ENCODE measurements around the gene TCERG1L. TPM values are rescaled to one million over a fixed set of nuclear protein-coding genes. Genes with fewer than 3 reads are reported as not detected.

The TCERG1L gene
- total RNA-seq, 1 donor from 2014 or later: 0.46 TPM

DNA sequence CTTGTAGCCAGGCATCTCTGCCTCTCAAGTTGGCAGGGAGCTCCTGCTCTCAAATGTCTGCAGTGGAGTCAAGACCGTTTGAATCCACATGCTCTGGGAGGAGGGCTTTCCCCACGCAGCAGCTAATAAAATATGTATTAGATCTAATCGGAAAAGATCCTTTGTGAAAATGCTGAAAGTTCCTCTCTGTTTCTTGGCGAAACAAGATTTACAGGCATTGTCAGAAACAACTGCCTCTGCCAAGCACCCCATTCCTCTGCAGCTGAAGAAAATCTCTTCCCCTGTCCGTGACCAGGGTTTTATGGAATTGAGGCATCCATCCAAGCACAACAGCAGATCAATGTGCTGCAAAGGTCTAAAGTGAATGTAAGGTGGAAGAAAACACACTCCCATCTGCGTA is 165.8 kb downstream of the TCERG1L start:
- TF ChIP-seq, protein P1, sequence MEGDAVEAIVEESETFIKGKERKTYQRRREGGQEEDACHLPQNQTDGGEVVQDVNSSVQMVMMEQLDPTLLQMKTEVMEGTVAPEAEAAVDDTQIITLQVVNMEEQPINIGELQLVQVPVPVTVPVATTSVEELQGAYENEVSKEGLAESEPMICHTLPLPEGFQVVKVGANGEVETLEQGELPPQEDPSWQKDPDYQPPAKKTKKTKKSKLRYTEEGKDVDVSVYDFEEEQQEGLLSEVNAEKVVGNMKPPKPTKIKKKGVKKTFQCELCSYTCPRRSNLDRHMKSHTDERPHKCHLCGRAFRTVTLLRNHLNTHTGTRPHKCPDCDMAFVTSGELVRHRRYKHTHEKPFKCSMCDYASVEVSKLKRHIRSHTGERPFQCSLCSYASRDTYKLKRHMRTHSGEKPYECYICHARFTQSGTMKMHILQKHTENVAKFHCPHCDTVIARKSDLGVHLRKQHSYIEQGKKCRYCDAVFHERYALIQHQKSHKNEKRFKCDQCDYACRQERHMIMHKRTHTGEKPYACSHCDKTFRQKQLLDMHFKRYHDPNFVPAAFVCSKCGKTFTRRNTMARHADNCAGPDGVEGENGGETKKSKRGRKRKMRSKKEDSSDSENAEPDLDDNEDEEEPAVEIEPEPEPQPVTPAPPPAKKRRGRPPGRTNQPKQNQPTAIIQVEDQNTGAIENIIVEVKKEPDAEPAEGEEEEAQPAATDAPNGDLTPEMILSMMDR (IDR thresholded peaks at IDR 0.05; ENCODE audit: insufficient read depth, low read length, poor library complexity, severe bottlenecking): no peak
- Histone ChIP-seq H3K36me3 (ENCODE audit: control insufficient read depth, insufficient read depth, low read length) (no peaks in the 10 kb centered on the region), H3K27me3 (ENCODE audit: control insufficient read depth, insufficient read depth, low read length) (no peaks in the 10 kb centered on the region), H3K4me3 (ENCODE audit: low read depth, low read length) (no peak overlapping the region)
- no peak for DNase-seq (ENCODE audit: low read depth)

DNA sequence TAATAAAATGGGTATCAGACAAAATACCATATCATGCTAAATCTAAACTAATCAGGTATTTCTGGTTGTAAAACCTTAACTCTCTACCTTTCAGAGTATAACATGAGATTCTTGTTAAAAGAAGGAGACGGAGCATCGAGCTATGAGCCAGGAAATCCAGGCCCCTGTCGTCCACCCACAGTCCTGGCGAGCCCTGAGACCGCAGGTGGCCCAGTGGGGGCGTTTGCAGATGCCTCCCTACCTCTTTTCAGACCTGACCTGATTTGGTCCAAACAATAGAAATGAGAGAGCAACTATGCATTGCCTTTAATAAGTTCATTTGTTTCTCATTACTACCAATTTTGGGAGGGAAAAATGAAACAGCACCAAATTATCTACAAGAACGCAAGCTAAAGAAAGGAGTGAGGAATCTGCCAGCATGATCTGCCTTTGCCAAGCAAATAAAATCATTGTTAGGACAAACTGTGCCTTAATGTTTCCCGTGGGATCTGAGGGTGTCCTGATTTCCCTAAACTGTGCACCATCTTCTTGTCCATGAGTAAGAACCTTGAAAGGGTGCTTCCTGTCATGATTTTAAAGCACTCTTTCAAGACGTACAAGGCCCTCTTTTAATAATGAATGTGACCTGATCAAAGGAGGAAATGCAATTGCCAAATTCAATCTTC is 166.7 kb downstream of the TCERG1L start:
- H3K36me3 ChIP-seq (ENCODE audit: control insufficient read depth, insufficient read depth, low read length): no peaks in the 10 kb centered on the region
- no peak overlapping the region for H3K4me3 ChIP-seq (ENCODE audit: low read depth, low read length)
- no peaks in the 10 kb centered on the region for H3K27me3 ChIP-seq (ENCODE audit: control insufficient read depth, insufficient read depth, low read length)
- DNase-seq (ENCODE audit: low read depth): no peak
- TF ChIP-seq, protein P1 (IDR thresholded peaks at IDR 0.05; ENCODE audit: insufficient read depth, low read length, poor library complexity, severe bottlenecking): no peak

DNA sequence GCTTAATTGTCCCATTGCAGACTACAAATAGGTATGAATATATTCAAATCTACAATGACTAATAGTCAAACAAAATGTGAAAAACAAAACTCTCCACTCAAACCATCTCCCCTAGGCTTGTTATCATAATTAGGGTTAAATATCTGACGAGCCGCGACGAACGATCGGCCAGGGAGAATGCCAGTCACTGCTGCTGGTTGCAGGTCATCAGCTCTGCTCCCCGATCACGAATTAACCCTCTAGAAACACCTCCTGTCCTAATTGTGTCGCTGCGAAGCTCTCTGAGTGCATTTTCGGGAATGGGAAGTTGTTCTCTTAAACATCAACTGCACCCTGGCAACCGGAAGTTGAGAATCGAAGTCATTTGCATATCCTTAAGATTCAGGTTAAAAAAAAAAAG is 167.3 kb downstream of the TCERG1L start:
- Histone ChIP-seq H3K27me3 (ENCODE audit: control insufficient read depth, insufficient read depth, low read length) (no peaks in the 10 kb centered on the region), H3K36me3 (ENCODE audit: control insufficient read depth, insufficient read depth, low read length) (no peaks in the 10 kb centered on the region), H3K4me3 (ENCODE audit: low read depth, low read length) (no peak overlapping the region)
- TF ChIP-seq, protein P1 (IDR thresholded peaks at IDR 0.05; ENCODE audit: insufficient read depth, low read length, poor library complexity, severe bottlenecking): no peak
- DNase-seq (ENCODE audit: low read depth): no peak

DNA sequence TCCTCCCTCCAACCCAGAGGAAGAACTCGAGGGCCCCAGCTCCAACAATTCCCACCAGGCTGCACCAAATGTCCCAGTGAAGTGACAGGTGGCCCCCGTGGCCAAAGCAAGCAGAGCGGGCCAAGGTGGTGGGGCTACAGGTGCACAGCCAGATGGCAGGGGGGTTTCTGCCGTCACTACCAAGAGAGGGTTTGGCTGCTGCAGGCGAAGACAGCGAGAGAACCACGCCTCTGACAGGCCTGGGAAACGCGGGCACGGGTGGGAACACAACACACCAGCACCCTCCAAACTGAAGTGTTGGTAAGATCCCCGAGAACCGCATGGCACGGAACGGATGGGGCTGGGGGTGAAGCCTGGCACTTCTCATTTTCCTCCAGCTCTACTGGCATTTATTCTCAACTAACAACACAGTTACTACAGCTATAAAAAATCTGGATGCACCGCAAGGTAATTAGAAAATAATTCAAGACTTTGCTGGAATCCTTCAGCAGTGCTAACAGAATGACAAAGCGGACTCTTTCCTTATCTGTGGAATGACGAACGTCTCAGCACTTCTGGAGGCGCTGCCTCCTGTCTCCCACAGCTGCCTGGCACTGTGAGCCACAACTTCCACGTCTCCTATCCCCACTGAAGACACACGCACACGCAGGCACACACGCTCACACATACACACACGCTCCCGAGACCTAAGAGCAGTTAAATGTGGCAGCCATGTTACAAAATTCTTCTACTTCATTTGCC is 167.9 kb downstream of the TCERG1L start:
- TF ChIP-seq, protein P1 (IDR thresholded peaks at IDR 0.05; ENCODE audit: insufficient read depth, low read length, poor library complexity, severe bottlenecking): no peak
- DNase-seq (ENCODE audit: low read depth): no peak
- Histone ChIP-seq H3K27me3 (ENCODE audit: control insufficient read depth, insufficient read depth, low read length) (no peaks in the 10 kb centered on the region), H3K36me3 (ENCODE audit: control insufficient read depth, insufficient read depth, low read length) (no peaks in the 10 kb centered on the region), H3K4me3 (ENCODE audit: low read depth, low read length) (no peak overlapping the region)

DNA sequence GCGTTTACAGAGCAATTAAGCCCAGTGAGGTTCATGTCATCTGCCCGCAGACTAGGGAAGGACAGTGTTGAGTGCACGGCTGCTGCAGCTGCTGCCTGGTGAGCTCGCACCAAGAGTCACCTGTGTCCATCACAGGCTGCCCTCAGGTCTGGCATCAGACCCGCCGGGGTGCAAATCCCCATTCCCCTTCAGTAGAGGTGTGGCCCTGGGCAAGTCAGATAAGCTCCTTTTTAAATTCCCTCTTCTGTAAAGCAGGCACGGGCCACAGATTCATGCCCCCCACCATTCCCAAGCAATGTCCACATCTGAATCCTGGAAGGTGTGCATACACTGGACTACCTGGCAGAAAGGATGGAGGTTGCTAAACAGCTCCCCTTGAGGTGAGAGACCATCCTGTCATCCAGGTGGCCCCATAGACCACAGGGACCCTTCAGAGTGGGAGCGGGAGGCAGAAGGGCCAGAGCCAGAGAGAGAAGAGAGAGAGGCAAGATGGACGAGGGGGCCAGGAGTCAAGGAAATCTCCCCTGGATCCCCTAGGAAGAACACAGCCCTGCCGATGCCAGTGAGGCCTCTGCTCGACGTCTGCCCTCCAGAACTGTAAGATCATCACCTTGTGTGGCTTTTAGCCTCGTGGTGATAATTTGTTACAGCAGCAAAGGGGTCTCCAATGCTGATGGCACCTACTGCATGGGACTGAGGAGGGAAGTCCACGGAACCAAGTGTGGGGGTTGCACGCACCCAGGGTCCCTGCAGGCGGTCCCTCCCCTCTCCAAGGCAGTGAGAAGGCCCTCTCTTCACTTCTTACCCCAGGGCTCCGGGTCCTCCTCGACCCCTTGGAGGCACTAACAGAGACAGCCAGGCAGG is 168.8 kb downstream of the TCERG1L start:
- DNase-seq (ENCODE audit: low read depth): no peak
- no peaks in the 10 kb centered on the region for H3K27me3 ChIP-seq (ENCODE audit: control insufficient read depth, insufficient read depth, low read length)
- no peaks in the 10 kb centered on the region for H3K36me3 ChIP-seq (ENCODE audit: control insufficient read depth, insufficient read depth, low read length)
- H3K4me3 ChIP-seq (ENCODE audit: low read depth, low read length): no peak overlapping the region
- TF ChIP-seq, protein P1 (IDR thresholded peaks at IDR 0.05; ENCODE audit: insufficient read depth, low read length, poor library complexity, severe bottlenecking): no peak

All from kidney epithelial cell (primary cell).